GM13977 (cell line): Measurements from ENCODE around the gene DPH7.

Experiments used
- DNase-seq: peaks from one replicate; pipeline ENCODE4 v3.0.0; 2012; ENCODE audit warnings: low spot score
- CTCF ChIP-seq: IDR thresholded peaks from 2 replicates; pipeline ENCODE4 v1.5.1; 2012; ENCODE audit warnings: mild to moderate bottlenecking, control low read depth; ENCODE audit not compliant: insufficient read depth; ENCODE audit errors: extremely low read depth, missing control alignments
- in situ Hi-C: fragments of 300-500 bp; cut with MboI; formaldehyde crosslinking; loops from one replicate; pipeline ENCODE4 v1.12.0; 2022; ENCODE audit warnings: low sequenced_read_pairs, low pct_unique_long_range_greater_than_20kb, mixed read lengths, inconsistent platforms; ENCODE audit not compliant: unreplicated experiment

DPH7 gene

GRCh38 chr9:137613259-137613658 is 34.5 kb upstream of the DPH7 start:
- TF ChIP-seq CTCF, result no peak
- in situ Hi-C loops, result no loop called here
- DNase-seq, result peak; percentile 8

GRCh38 chr9:137612741-137613142 is 34.0 kb upstream of the DPH7 start:
- no peak for DNase-seq
- in situ Hi-C loops, result no loop called here
- no peak for TF ChIP-seq CTCF

- TF ChIP-seq CTCF, result no peak
- in situ Hi-C loops, result no loop called here
- DNase-seq, result no peak
Measured at GRCh38 chr9:137611623-137612609, 33.2 kb upstream of the DPH7 start.

GRCh38 chr9:137610944-137611343 is 32.2 kb upstream of the DPH7 start:
- in situ Hi-C loops, result no loop called here

GRCh38 chr9:137607141-137607857 is 28.6 kb upstream of the DPH7 start:
- in situ Hi-C loops, result no loop called here
- TF ChIP-seq CTCF, result no peak
- no peak for DNase-seq

More at GRCh38 chr9:137610944-137611343, 32.2 kb upstream of the DPH7 start:
- TF ChIP-seq CTCF, result no peak
- DNase-seq, result no peak

- no peak for TF ChIP-seq CTCF
- DNase-seq, result no peak
- in situ Hi-C loops, result no loop called here
Measured at GRCh38 chr9:137606734-137607138, 28.0 kb upstream of the DPH7 start.
